H9 (cell line): Measurements from ENCODE around the gene GON7. TPM values are rescaled to one million over a fixed set of nuclear protein-coding genes. Genes with fewer than 3 reads are reported as not detected.
"Not testable (repeated sequence)": the region's sequence is repeated elsewhere in the genome, so short reads cannot be mapped to it uniquely, and the experiment has no call there.

Source experiments
- DNase-seq: peaks from one replicate; pipeline ENCODE4 v3.0.0-alpha.2; 2017
- H2AFZ ChIP-seq: one replicate; pipeline ENCODE4 v1.6.1; 2013; ENCODE audit warnings: mild to moderate bottlenecking, low read length, control low read depth, moderate library complexity
- H2AK5ac ChIP-seq: 2 replicates; pipeline ENCODE4 v1.6.1; 2013; ENCODE audit warnings: low read length, control low read depth, mixed read lengths; ENCODE audit not compliant: insufficient read length
- H2BK120ac ChIP-seq: one replicate; pipeline ENCODE4 v1.6.1; 2013; ENCODE audit warnings: low read depth, mild to moderate bottlenecking, low read length, control low read depth, inconsistent platforms; ENCODE audit not compliant: poor library complexity, severe bottlenecking
- H2BK12ac ChIP-seq: 2 replicates; pipeline ENCODE4 v1.6.1; 2013; ENCODE audit warnings: low read length, control low read depth, mixed read lengths, low read depth; ENCODE audit not compliant: insufficient read length
- H2BK15ac ChIP-seq: 2 replicates; pipeline ENCODE4 v1.6.1; 2013; ENCODE audit warnings: low read depth, low read length, control low read depth
- H2BK20ac ChIP-seq: one replicate; pipeline ENCODE4 v1.6.1; 2013; ENCODE audit warnings: low read depth, mild to moderate bottlenecking, low read length, control low read depth, inconsistent platforms; ENCODE audit not compliant: poor library complexity, severe bottlenecking
- H2BK5ac ChIP-seq: 2 replicates; pipeline ENCODE4 v1.6.1; 2013; ENCODE audit warnings: low read length, control low read depth, mixed read lengths; ENCODE audit not compliant: insufficient read length
- H3K14ac ChIP-seq: 2 replicates; pipeline ENCODE4 v1.6.1; 2013; ENCODE audit warnings: low read length, control low read depth; ENCODE audit not compliant: insufficient read depth
- H3K18ac ChIP-seq: 2 replicates; pipeline ENCODE4 v1.6.1; 2013; ENCODE audit warnings: low read depth, mild to moderate bottlenecking, mixed read lengths, low read length, control low read depth; ENCODE audit not compliant: insufficient read length
- H3K23ac ChIP-seq: 2 replicates; pipeline ENCODE4 v1.6.1; 2013; ENCODE audit warnings: low read length, control low read depth, mixed read lengths, low read depth; ENCODE audit not compliant: insufficient read length
- H3K23me2 ChIP-seq: 2 replicates; pipeline ENCODE4 v1.6.1; 2013; ENCODE audit warnings: low read depth, mild to moderate bottlenecking, mixed read lengths, low read length, control low read depth; ENCODE audit not compliant: insufficient read length, poor library complexity, severe bottlenecking
- H3K27ac ChIP-seq: 2 replicates; pipeline ENCODE4 v1.5.1; 2013; ENCODE audit warnings: low read length, control low read depth, mixed read lengths, low read depth; ENCODE audit not compliant: insufficient read length
- H3K27me3 ChIP-seq: 2 replicates; pipeline ENCODE4 v1.6.1; 2013; ENCODE audit warnings: low read length, control low read depth, inconsistent platforms; ENCODE audit not compliant: insufficient read depth
- H3K4ac ChIP-seq: 2 replicates; pipeline ENCODE4 v1.6.1; 2013; ENCODE audit warnings: low read depth, mild to moderate bottlenecking, control low read depth, inconsistent platforms, low read length, moderate library complexity
- H3K4me1 ChIP-seq: 2 replicates; pipeline ENCODE4 v1.6.1; 2013; ENCODE audit warnings: low read length, control low read depth, inconsistent platforms; ENCODE audit not compliant: insufficient read depth
- H3K4me2 ChIP-seq: 2 replicates; pipeline ENCODE4 v1.6.1; 2013; ENCODE audit warnings: low read length, control low read depth, mixed read lengths; ENCODE audit not compliant: insufficient read length, insufficient read depth
- H3K56ac ChIP-seq: 2 replicates; pipeline ENCODE4 v1.6.1; 2013; ENCODE audit warnings: low read depth, mild to moderate bottlenecking, mixed read lengths, low read length, control low read depth; ENCODE audit not compliant: insufficient read length
- H3K79me1 ChIP-seq: 2 replicates; pipeline ENCODE4 v1.6.1; 2013; ENCODE audit warnings: low read depth, mild to moderate bottlenecking, moderate library complexity, low read length, control low read depth, inconsistent platforms; ENCODE audit not compliant: insufficient read depth, poor library complexity, severe bottlenecking
- H3K79me2 ChIP-seq: 2 replicates; pipeline ENCODE4 v1.6.1; 2013; ENCODE audit warnings: low read length, control low read depth, inconsistent platforms; ENCODE audit not compliant: insufficient read depth
- H3K9ac ChIP-seq: 2 replicates; pipeline ENCODE4 v1.6.1; 2013; ENCODE audit warnings: low read length, control low read depth, mixed read lengths; ENCODE audit not compliant: insufficient read length; ENCODE audit errors: extremely low read depth
- H3K9me3 ChIP-seq: one replicate; pipeline ENCODE4 v1.6.1; 2013; ENCODE audit warnings: low read depth, low read length, inconsistent platforms; ENCODE audit not compliant: control insufficient read depth
- H3T11ph ChIP-seq: one replicate; pipeline ENCODE4 v1.6.1; 2013; ENCODE audit warnings: mild to moderate bottlenecking, low read length, control low read depth, inconsistent platforms
- H4K20me1 ChIP-seq: one replicate; pipeline ENCODE4 v1.6.1; 2013; ENCODE audit not compliant: control insufficient read depth, insufficient read length, insufficient read depth
- H4K5ac ChIP-seq: 2 replicates; pipeline ENCODE4 v1.6.1; 2013; ENCODE audit warnings: low read depth, mild to moderate bottlenecking, mixed read lengths, low read length, control low read depth; ENCODE audit not compliant: insufficient read length
- H4K8ac ChIP-seq: replicated peaks from 2 replicates; pipeline ENCODE4 v1.6.1; 2013; ENCODE audit warnings: low read length, control low read depth, mixed read lengths, low read depth; ENCODE audit not compliant: insufficient read length
- H4K91ac ChIP-seq: 2 replicates; pipeline ENCODE4 v1.6.1; 2013; ENCODE audit warnings: low read depth, mild to moderate bottlenecking, moderate library complexity, mixed read lengths, low read length, control low read depth; ENCODE audit not compliant: insufficient read length
- H3K27ac Mint-ChIP-seq, 3 experiments: 2 replicates in 2 of 3; 3 replicates in 1 of 3; pipeline ENCODE4 v1.8.0; 2020 to 2021; ENCODE audit warnings: mixed read lengths in 3 of 3, mild to moderate bottlenecking in 1 of 3, moderate library complexity in 1 of 3
- H3K27me3 Mint-ChIP-seq: 2 replicates; pipeline ENCODE4 v1.8.0; 2021; ENCODE audit warnings: low read depth, mild to moderate bottlenecking, moderate library complexity, mixed read lengths
- H3K36me3 Mint-ChIP-seq, 3 experiments: 2 replicates in 2 of 3; 3 replicates in 1 of 3; pipeline ENCODE4 v1.8.0; 2020 to 2021; ENCODE audit warnings: low read depth in 3 of 3, mixed read lengths in 3 of 3; ENCODE audit not compliant: insufficient read depth in 1 of 3
- H3K4me1 Mint-ChIP-seq, 2 experiments: 2 replicates each; pipeline ENCODE4 v1.8.0; 2020; ENCODE audit warnings: mixed read lengths in 2 of 2
- H3K4me3 Mint-ChIP-seq, 2 experiments: 2 replicates in 1 of 2; 3 replicates in 1 of 2; pipeline ENCODE4 v1.8.0; 2020 to 2021; ENCODE audit warnings: mild to moderate bottlenecking in 2 of 2, mixed read lengths in 2 of 2, moderate library complexity in 1 of 2
- H3K9me3 Mint-ChIP-seq, 2 experiments: 2 replicates in 1 of 2; 3 replicates in 1 of 2; pipeline ENCODE4 v1.8.0; 2020; ENCODE audit warnings: mild to moderate bottlenecking in 2 of 2, mixed read lengths in 2 of 2, moderate library complexity in 1 of 2
- WGBS: extraction: QIAGEN DNeasy Blood & Tissue Kit; methylation state at CpG from one replicate; pipeline ENCODE4 v1.1.7; 2013; ENCODE audit warnings: missing lambda C conversion rate, low lambda C conversion rate, mixed read lengths; ENCODE audit not compliant: insufficient read length; ENCODE audit errors: extremely low coverage; 5-methylcytosine and 5-hydroxymethylcytosine counted together
- total RNA-seq: library from RNA; stranded (reverse); gene quantifications from 2 replicates; pipeline ENCODE4 v1.2.1, GENCODE V29; 2021
- TF ChIP-seq, protein P1 (sequence below): fragments of 200-600 bp; sonication (generic); conservative IDR thresholded peaks from 3 replicates; pipeline ENCODE4 v1.8.0; 2021; ENCODE audit warnings: antibody characterized with exemption, mild to moderate bottlenecking

Gene GON7
- total RNA-seq, 1 experiment from 2014 or later = 6.8 TPM

DNA sequence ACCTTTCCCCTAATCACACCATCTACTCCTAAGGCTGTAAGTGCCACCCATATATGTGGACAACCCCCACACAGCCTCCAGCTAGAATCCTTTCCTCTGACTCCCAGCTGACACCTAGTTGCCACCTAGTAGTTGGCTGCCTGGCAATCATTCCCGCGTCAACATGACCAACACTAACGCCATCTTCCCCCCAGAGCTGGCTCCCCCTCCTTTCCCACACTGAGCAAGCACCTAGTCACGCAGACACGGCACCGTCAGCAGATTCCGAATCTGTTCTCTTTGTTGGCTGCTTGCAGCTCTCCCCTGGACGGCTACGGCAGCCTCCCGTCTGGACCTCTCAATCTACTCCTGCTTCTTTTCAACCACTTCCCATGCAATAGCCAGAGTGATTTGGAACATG is 27.9 kb upstream of the GON7 start:
- Histone ChIP-seq H4K20me1 (no peaks in the 10 kb centered on the region), H3K14ac (no peak overlapping the region), H3K27me3 (no peaks in the 10 kb centered on the region), H2AK5ac (no peak overlapping the region), H3K56ac (no peak overlapping the region), H3T11ph (no peak overlapping the region), H3K23ac (no peak overlapping the region), H2BK5ac (no peak overlapping the region), H2BK12ac (no peak overlapping the region), H3K4ac (no peak overlapping the region), H2BK120ac (no peak overlapping the region), H3K79me1 (no peaks in the 10 kb centered on the region), H3K23me2 (no peaks in the 10 kb centered on the region), H4K91ac (no peak overlapping the region), H4K8ac (no peak overlapping the region), H3K9me3 (no peaks in the 10 kb centered on the region), H4K5ac (no peak overlapping the region), H2BK20ac (no peak overlapping the region), H3K27ac (no peak overlapping the region), H2AFZ (no peak overlapping the region), H2BK15ac (no peak overlapping the region), H3K18ac (no peak overlapping the region), H3K79me2 (no peaks in the 10 kb centered on the region), H3K4me2 (no peak overlapping the region), H3K9ac (no peak overlapping the region), H3K4me1 (no peaks in the 10 kb centered on the region)
- H3K36me3 Mint-ChIP-seq = peaks cover 0 to under 1% (median 0%) of the 10 kb centered on the region in 3 experiments; a peak in 1 of 7 replicates
- TF ChIP-seq, protein P1, sequence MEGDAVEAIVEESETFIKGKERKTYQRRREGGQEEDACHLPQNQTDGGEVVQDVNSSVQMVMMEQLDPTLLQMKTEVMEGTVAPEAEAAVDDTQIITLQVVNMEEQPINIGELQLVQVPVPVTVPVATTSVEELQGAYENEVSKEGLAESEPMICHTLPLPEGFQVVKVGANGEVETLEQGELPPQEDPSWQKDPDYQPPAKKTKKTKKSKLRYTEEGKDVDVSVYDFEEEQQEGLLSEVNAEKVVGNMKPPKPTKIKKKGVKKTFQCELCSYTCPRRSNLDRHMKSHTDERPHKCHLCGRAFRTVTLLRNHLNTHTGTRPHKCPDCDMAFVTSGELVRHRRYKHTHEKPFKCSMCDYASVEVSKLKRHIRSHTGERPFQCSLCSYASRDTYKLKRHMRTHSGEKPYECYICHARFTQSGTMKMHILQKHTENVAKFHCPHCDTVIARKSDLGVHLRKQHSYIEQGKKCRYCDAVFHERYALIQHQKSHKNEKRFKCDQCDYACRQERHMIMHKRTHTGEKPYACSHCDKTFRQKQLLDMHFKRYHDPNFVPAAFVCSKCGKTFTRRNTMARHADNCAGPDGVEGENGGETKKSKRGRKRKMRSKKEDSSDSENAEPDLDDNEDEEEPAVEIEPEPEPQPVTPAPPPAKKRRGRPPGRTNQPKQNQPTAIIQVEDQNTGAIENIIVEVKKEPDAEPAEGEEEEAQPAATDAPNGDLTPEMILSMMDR = no peak
- no peaks in the 10 kb centered on the region for H3K27me3 Mint-ChIP-seq
- peaks cover 2 to 8% of the 10 kb centered on the region in 2 experiments; a peak in 3 of 4 replicates for H3K4me1 Mint-ChIP-seq
- WGBS = no CpG with 5 or more reads among the region's 10 CpGs
- no peak overlapping the region for H3K4me3 Mint-ChIP-seq
- peak overlapping the region in 2 of 3 experiments; percentile 6 to 78; a peak in 3 of 7 replicates for H3K27ac Mint-ChIP-seq
- H3K9me3 Mint-ChIP-seq = no peaks in the 10 kb centered on the region
- DNase-seq = no peak

DNA sequence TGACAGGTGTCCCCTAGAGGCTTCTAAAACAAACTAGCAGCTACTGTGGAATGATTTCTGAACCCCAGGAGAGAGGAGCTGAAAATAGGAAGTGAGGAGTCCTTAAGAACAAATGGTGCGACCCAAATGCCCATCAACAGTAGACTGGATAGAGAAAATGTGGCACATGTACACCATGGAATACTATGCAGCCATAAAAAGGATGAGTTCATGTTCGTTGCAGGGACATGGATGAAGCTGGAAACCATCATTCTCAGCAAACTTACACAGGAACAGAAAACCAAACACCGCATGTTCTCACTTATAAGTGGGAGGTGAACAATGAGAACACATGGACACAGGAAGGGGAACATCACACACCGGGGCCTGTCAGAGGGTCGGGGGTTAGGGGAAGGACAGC is 26.2 kb upstream of the GON7 start:
- not testable (repeated sequence) for H4K20me1 ChIP-seq, H3K4me1 ChIP-seq, H3K4me2 ChIP-seq, H3K9ac ChIP-seq, H2BK5ac ChIP-seq, H3K9me3 Mint-ChIP-seq, H3K4me1 Mint-ChIP-seq, H3K27me3 Mint-ChIP-seq, H3K56ac ChIP-seq, H4K8ac ChIP-seq, H2BK120ac ChIP-seq, H3K79me1 ChIP-seq, H3K4ac ChIP-seq, H3K18ac ChIP-seq, H2AK5ac ChIP-seq, H3K23ac ChIP-seq, H2BK20ac ChIP-seq, H2AFZ ChIP-seq, H3K27ac Mint-ChIP-seq, DNase-seq, H3K79me2 ChIP-seq, H3K23me2 ChIP-seq, H2BK12ac ChIP-seq, H3T11ph ChIP-seq, H3K27ac ChIP-seq, H3K14ac ChIP-seq, H4K5ac ChIP-seq, H2BK15ac ChIP-seq, H3K4me3 Mint-ChIP-seq, H3K27me3 ChIP-seq, H4K91ac ChIP-seq, H3K9me3 ChIP-seq
- WGBS = no CpG with 5 or more reads among the region's 5 CpGs
- peaks cover 5 to 13% (median 6%) of the 10 kb centered on the region in 3 experiments; a peak in 4 of 7 replicates for H3K36me3 Mint-ChIP-seq
